Stimulated activated naive CD4-positive, alpha-beta T cell treated with Interleukin-2 at 50 U/mL for 16 hours (primary cell): Measurements from ENCODE around the gene CCDC185.

Source experiments
- DNase-seq: peaks from one replicate; lab custom pipeline; 2025; lab: John Stamatoyannopoulos, UW

The CCDC185 gene

GRCh38 chr1:223393275-223394214 is at the start of gene CCDC185:
Gene CCDC185 (plus strand): TSS chr1:223393415. CDS start chr1:223393476, 61 bp downstream.
- no peak for DNase-seq

DNA sequence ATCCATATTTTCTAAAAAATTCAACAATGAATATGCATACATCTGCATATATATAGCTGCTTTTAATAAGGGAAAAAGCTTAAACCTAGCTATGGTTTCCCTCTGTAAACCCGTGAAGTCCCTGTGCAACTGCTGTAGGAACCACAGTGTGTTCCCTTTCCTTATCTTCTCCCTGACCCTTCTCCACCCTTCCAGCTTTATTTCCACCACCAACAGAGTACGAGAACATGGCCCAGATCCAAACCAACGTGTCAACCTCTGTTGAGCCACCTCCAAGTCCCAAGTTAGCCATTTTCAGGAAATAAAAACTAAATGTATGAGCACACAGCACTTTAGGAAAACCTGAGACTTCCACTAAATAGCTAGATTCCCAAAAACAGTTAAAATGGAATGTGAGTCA is 49.5 kb upstream of the CCDC185 start:
- DNase-seq = no peak

GRCh38 chr1:223344491-223344890 is 48.7 kb upstream of the CCDC185 start:
- DNase-seq = no peak

- DNase-seq = no peak
Measured at GRCh38 chr1:223345720-223346119, 47.5 kb upstream of the CCDC185 start.

DNA sequence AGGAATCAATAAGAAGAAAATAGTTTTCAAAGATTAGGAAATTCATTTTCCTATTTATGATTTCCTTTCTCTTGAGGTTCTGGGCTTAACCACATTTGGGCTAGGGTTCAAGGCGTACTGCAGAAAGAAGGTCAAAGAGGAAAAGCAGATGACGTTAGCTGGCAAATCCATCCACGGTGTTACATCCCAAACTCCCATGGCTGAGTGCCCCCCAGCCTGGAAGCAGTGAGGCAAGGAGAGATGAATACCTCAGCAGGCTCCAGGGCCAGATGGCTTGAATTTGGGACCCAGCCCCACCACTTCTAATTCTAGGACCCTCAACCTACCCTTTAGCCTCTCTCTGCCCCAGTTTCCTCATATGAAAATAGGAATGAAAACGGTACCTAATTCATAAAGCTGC is 46.9 kb upstream of the CCDC185 start:
- DNase-seq = no peak

DNA sequence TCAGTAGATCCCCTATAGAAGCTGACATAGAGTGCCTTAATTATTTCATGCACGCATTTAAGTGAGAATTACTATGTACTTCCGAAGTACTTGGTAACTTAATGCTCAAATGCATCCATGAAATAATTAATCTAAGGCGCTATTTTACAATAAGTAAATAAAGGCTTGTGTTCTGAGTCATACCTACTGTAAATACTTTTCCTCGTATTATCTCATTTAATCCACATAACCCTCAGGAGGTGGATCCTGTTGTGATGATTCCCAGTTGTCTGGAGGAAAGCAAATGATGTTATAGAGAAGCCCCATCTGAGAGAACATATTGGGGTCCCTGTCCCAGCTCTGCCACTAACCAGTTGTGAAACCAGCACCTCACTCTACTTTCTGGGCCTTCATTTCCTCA is 45.6 kb upstream of the CCDC185 start:
- no peak for DNase-seq

DNA sequence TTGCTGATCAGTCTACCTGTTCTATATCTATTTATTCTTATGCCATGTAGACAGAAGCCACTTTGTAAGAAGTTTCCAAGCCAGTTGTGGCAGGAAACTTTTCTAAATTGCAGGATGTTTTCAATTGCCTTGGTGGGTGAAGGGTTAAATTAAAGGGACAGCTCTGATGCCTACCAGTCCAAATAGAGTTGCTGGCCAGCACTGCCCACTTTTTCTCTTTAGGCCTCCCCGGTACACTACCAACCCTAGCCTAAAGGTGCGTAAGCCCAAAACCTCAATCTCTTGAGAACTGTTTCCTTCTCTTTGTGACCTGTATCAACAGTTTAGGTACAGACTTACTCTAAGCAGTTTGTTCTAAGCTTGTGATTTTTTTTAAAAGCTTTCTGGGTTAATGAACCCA is 44.8 kb upstream of the CCDC185 start:
- DNase-seq = no peak

DNA sequence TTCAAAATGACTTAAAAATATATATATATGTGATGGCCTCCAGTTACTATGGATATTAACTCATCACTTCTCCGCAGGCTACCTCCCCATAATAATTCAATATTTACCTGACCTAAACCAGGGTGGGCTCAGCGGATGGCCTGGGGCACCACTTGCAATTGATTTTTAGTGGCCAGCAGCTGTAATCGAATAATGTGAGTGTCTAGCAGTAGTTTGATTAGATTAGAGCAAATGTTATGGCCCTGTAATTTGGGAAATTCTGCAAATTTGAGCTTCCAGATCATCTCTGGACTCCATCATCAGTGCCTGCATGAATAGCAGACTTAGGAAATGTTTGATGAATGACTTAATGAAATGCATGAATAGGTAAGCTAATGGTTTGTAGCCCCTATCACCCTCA is 44.0 kb upstream of the CCDC185 start:
- DNase-seq = no peak

GRCh38 chr1:223350361-223350908 is 42.8 kb upstream of the CCDC185 start:
- DNase-seq = no peak

- no peak for DNase-seq
Measured at GRCh38 chr1:223352944-223353343, 40.3 kb upstream of the CCDC185 start.

DNA sequence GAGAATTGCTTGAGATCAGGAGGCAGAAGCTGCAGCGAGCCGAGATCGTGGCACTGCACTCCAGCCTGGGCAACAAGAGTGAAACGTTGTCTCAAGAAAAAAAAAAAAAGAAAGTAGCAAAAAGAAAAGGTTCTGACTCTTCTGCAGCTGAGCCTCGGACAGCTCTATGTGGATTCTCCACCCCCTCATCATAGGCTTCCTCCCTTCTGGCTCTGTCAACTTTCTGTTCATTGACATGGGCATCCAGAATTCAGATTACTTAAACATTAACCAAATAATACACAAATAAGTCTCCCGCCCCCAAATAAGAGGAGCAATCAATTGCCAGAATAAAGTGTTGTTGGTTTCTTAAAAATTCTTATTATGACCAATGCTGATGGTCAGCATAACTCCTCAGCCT is 39.3 kb upstream of the CCDC185 start:
- DNase-seq = no peak

DNA sequence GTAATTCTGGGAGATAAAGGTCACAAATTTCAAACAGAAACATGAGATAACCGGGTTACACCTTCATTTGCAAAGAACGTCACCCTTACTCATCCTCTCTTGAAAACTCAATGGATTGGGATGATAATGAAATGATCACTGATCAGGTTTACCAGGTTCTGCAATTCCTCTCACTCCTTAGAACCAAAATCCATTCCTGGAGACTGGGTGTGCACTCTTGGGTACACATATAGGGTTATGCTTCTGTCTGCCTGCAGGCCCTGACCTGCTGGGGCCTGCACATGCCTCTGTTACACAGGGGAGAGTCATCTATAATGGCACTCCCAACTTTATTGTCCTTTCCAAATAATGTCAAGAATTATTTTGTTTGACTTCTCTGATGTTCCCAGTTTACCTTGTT is 37.5 kb upstream of the CCDC185 start:
- no peak for DNase-seq

DNA sequence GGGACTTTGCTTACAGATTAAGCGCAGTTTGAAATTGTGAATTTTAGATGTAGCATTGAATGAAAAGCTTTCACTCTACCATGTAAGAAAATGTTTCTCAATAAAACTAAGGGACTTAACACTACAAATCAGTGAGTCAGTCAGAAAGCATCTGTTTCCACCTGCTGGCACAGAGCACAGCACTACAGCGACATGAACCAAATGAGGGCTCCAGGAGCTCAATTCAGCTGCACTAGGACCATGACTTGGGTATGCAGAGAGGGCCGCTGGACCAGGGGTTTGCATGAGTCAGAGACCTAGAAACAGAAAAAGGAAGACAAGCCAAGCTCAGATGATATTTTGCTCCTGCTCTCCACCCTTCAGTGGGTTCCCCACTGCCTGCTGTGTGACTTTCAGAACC is 34.4 kb upstream of the CCDC185 start:
- DNase-seq = no peak

- peak; percentile 27 for DNase-seq
Measured at GRCh38 chr1:223363057-223363855, 30.0 kb upstream of the CCDC185 start.

- peak; percentile 76 for DNase-seq
Measured at GRCh38 chr1:223363856-223364684, 29.1 kb upstream of the CCDC185 start, which contains the start of gene SUSD4. Gene SUSD4 (minus strand): TSS chr1:223364176. CDS start chr1:223363425, 751 bp downstream.

GRCh38 chr1:223364685-223365382 is 28.4 kb upstream of the CCDC185 start:
- peak; percentile 2 for DNase-seq

DNA sequence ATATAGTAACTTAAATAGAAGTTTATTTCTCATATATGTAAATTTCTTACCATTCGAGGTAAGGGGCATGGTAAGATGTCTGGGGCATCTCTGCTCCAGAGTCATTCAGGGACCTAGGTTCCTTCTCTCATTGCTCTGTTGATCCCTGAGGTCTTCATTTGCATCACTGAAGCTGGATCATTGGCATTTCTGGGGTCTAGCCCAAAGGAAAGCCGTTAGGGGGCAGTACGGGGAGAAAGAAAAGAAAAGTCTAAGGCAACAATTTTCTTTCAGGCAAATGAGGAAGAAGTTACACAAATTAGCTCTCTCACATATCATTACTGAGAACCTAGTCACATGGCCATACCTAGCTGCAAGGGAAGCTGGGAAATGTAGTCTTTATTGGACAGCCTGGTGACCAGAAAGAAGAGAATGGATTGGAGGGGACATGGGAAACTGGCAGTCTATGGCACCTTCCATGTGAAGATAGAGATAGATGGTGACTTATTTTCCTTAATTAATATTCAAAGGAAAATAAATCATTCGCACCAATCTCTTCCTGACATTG is 19.1 kb upstream of the CCDC185 start:
- DNase-seq = no peak

GRCh38 chr1:223378754-223379153 is 14.5 kb upstream of the CCDC185 start:
- no peak for DNase-seq

- no peak for DNase-seq
Measured at GRCh38 chr1:223386013-223386412, 7.2 kb upstream of the CCDC185 start.

DNA sequence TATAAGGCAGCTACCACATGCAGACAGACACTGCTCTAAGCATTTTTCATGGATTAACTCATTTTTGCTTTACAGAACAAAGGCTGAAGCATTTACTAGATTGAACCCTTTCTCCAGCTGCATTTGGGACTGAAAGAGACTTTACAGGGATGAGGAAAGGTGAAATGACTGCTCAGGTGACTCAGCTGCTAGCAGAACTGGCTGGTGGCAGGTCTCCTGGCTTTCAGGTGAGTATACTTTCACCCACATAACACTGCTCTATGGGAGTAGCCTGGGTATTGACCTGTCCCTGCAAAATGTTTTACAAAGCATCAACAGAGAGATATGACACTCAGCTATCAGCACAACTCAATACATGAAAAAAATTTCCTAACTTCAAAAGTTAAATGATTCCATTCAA is 2.6 kb upstream of the CCDC185 start:
- DNase-seq = no peak

DNA sequence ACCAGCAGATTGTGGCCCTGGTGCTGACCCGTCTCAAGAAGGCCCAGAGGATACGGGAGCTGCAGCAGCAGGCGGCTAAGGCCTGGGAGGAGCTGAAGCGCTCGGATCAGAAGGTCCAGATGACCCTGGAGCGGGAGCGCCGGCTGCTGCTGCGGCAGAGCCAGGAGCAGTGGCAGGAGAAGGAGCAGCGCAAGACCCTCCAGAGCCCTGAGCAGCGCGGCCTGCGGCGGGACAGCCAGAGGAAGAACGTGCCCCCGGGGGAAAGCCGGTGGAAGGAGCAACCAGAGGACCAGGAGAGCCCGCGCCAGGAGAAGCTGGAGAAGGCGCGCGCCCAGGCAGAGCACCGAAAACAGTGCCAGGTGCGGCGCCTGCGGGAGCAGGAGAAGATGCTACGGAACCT is 1.0 kb downstream of the CCDC185 start:
- no peak for DNase-seq
